ENCODE data around the gene CRKL. TPM values are rescaled to one million over a fixed set of nuclear protein-coding genes. Genes with fewer than 3 reads are reported as not detected.
"Not testable (repeated sequence)": the region's sequence is repeated elsewhere in the genome, so short reads cannot be mapped to it uniquely, and the experiment has no call there.

CRKL gene
- total RNA-seq, 1 donor from 2014 or later: 86.3 TPM

- Mint-ChIP-seq H3K27ac (peak overlapping the region; percentile 95), H3K9me3 (ENCODE audit: low read depth) (no peaks in the 10 kb centered on the region), H3K36me3 (ENCODE audit: insufficient read depth) (peaks cover 11% of the 10 kb centered on the region), H3K4me1 (ENCODE audit: low read depth) (peaks cover 26% of the 10 kb centered on the region), H3K27me3 (no peaks in the 10 kb centered on the region), H3K4me3 (ENCODE audit: low read depth) (no peak overlapping the region)
- TF ChIP-seq, protein P1, sequence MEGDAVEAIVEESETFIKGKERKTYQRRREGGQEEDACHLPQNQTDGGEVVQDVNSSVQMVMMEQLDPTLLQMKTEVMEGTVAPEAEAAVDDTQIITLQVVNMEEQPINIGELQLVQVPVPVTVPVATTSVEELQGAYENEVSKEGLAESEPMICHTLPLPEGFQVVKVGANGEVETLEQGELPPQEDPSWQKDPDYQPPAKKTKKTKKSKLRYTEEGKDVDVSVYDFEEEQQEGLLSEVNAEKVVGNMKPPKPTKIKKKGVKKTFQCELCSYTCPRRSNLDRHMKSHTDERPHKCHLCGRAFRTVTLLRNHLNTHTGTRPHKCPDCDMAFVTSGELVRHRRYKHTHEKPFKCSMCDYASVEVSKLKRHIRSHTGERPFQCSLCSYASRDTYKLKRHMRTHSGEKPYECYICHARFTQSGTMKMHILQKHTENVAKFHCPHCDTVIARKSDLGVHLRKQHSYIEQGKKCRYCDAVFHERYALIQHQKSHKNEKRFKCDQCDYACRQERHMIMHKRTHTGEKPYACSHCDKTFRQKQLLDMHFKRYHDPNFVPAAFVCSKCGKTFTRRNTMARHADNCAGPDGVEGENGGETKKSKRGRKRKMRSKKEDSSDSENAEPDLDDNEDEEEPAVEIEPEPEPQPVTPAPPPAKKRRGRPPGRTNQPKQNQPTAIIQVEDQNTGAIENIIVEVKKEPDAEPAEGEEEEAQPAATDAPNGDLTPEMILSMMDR (IDR thresholded peaks at IDR 0.05; ENCODE audit: unreplicated experiment): no peak
- no peak for DNase-seq (ENCODE audit: low spot score, unreplicated experiment)
These were observed 20.8 kb downstream of the CRKL start for GRCh38 chr22:20937794-20938671.

DNA sequence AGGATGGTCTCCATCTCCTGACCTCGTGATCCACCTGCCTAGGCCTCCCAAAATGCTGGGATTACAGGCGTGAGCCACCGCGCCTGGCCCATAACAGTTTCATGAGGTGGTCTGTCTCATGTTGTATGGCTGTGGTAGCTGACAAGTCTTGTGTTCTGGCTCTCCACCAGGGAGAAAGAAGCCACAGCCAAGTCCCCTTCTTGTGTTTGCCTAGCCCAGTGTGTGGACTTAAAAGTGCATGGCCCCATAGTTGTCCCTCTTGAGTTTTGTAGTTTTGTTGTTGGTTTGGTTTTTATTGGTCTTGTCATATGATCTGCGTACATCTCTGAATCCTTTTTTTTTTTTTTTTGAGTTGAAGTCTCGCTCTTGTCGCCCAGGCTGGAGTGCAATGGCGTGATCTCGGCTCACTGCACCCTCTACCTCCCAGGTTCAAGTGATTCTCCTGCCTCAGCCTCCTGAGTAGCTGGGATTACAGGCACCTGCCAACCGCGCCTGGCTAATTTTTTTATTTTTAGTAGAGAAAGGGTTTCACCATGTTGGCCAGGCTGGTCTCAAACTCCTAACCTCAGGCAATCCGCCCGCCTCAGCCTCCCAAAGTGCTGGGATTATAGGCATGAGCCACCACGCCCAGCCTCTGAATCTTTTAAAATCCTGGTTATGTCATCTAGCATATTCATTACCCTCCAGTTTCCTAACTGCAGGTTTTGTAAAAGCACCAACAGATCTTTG, 22.4 kb downstream of the CRKL start:
- not testable (repeated sequence) for DNase-seq (ENCODE audit: low spot score, unreplicated experiment); H3K27me3 Mint-ChIP-seq; H3K9me3 Mint-ChIP-seq (ENCODE audit: low read depth); H3K36me3 Mint-ChIP-seq (ENCODE audit: insufficient read depth); H3K4me3 Mint-ChIP-seq (ENCODE audit: low read depth)
- peaks cover 24% of the 10 kb centered on the region for H3K4me1 Mint-ChIP-seq (ENCODE audit: low read depth)
- peak overlapping the region; percentile 80 for H3K27ac Mint-ChIP-seq

- no peaks in the 10 kb centered on the region for H3K27me3 Mint-ChIP-seq
- peaks cover 4% of the 10 kb centered on the region for H3K36me3 Mint-ChIP-seq (ENCODE audit: insufficient read depth)
- H3K4me1 Mint-ChIP-seq (ENCODE audit: low read depth): peaks cover 25% of the 10 kb centered on the region
- DNase-seq (ENCODE audit: low spot score, unreplicated experiment): no peak
- H3K9me3 Mint-ChIP-seq (ENCODE audit: low read depth): no peaks in the 10 kb centered on the region
- H3K4me3 Mint-ChIP-seq (ENCODE audit: low read depth): no peak overlapping the region
- H3K27ac Mint-ChIP-seq: peak overlapping the region; percentile 71
- TF ChIP-seq, protein P1 (IDR thresholded peaks at IDR 0.05; ENCODE audit: unreplicated experiment): no peak
These were observed 23.0 kb downstream of the CRKL start for GRCh38 chr22:20940186-20940651.

- peak overlapping the region; percentile 39 for H3K27ac Mint-ChIP-seq
- peaks cover 4% of the 10 kb centered on the region for H3K36me3 Mint-ChIP-seq (ENCODE audit: insufficient read depth)
- H3K27me3 Mint-ChIP-seq: no peaks in the 10 kb centered on the region
- peaks cover 28% of the 10 kb centered on the region for H3K4me1 Mint-ChIP-seq (ENCODE audit: low read depth)
- H3K9me3 Mint-ChIP-seq (ENCODE audit: low read depth): no peaks in the 10 kb centered on the region
- DNase-seq (ENCODE audit: low spot score, unreplicated experiment): no peak
- TF ChIP-seq, protein P1 (IDR thresholded peaks at IDR 0.05; ENCODE audit: unreplicated experiment): no peak
- no peak overlapping the region for H3K4me3 Mint-ChIP-seq (ENCODE audit: low read depth)
These were observed 23.7 kb downstream of the CRKL start for GRCh38 chr22:20940904-20941385.

DNA sequence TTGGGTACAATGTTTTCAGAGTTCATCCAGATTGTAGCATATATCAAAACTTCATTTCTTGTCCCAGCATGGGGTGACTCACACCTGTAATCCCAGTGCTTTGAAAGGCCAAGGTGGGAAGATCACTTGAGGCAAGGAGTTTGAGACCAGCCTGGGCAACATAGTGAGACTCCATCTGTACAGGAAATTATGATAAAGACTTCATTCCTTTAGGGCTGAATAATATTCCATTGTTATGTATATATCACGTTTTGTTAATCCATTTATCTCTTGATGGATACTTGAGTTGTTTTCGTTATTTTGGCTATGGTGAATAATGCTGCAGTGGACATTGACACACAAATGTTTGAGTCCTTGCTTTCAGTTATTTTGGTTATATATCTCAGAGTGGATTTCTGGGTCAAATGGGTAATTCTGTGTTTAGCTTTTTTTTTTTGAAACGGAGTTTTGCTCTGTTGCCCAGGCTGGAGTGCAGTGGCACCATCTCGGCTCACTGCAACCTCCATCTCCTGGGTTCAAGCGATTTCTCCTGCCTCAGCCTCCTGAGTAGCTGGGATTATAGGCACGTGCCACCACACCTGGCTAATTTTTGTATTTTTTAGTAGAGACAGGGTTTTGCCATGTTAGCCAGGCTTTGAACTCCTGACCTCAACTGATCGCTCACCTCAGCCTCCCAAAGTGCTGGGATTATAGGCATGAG, 25.1 kb downstream of the CRKL start:
- H3K27me3 Mint-ChIP-seq; DNase-seq (ENCODE audit: low spot score, unreplicated experiment); H3K9me3 Mint-ChIP-seq (ENCODE audit: low read depth); H3K36me3 Mint-ChIP-seq (ENCODE audit: insufficient read depth); H3K4me3 Mint-ChIP-seq (ENCODE audit: low read depth): not testable (repeated sequence)
- H3K4me1 Mint-ChIP-seq (ENCODE audit: low read depth): peaks cover 28% of the 10 kb centered on the region
- H3K27ac Mint-ChIP-seq: peak overlapping the region; percentile 37

All from progenitor cell of endocrine pancreas (in vitro differentiated cells).